Peyer's patch (tissue), 4 donors: ENCODE measurements around the gene CYP1B1. TPM values are rescaled to one million over a fixed set of nuclear protein-coding genes. Genes with fewer than 3 reads are reported as not detected.

Experiments
- DNase-seq, 3 donors: peaks; one replicate each; pipeline ENCODE4 v3.0.0-alpha.2; 2017 to 2019
- H3K27ac ChIP-seq, 4 donors: fragments of 200-600 bp; sonication (generic); one replicate each; pipeline ENCODE4 v1.5.1; 2016 to 2019
- H3K27me3 ChIP-seq, 2 donors: fragments of 200-600 bp; sonication (generic); one replicate each; pipeline ENCODE4 v1.5.1; 2019
- H3K36me3 ChIP-seq, 3 donors: fragments of 200-600 bp; sonication (generic); one replicate each; pipeline ENCODE4 v1.5.1; 2016 to 2019
- H3K4me1 ChIP-seq, 4 donors: fragments of 200-600 bp; sonication (generic); one replicate each; pipeline ENCODE4 v1.5.1; 2016 to 2019
- H3K4me3 ChIP-seq, 4 donors: fragments of 200-600 bp; sonication (generic); 1 replicate in 3 of 4; 2 replicates in 1 of 4; pipeline ENCODE4 v1.5.1; 2016 to 2019; ENCODE audit warnings: mild to moderate bottlenecking in 1 of 4
- H3K9me3 ChIP-seq, 4 donors: fragments of 200-600 bp; sonication (generic); one replicate each; pipeline ENCODE4 v1.5.1; 2016 to 2019; ENCODE audit warnings: mild to moderate bottlenecking in 1 of 4
- CTCF ChIP-seq, 6 experiments: fragments of 450-650 bp in 4 of 6; fragments of 200-600 bp in 2 of 6; sonication (generic) in 1 of 6; IDR thresholded peaks; one replicate each; pipeline ENCODE4 v1.5.1; 2017 to 2019; ENCODE audit warnings: antibody characterized with exemption in 6 of 6, mild to moderate bottlenecking in 3 of 6, moderate library complexity in 1 of 6
- POLR2A ChIP-seq, 2 donors: fragments of 450-650 bp; IDR thresholded peaks; one replicate each; pipeline ENCODE4 v1.5.1; 2017; ENCODE audit warnings: antibody characterized with exemption in 2 of 2, mild to moderate bottlenecking in 2 of 2, moderate library complexity in 2 of 2
- total RNA-seq, 4 donors: library from RNA; depleted of rRNA; stranded (reverse); fragments of >200 nt; gene quantifications; one replicate each; pipeline ENCODE4 v1.1.0, GENCODE V29; 2016

CYP1B1 gene
- total RNA-seq, 4 donors from 2014 or later: 4.9 to 16.5 (median 12.8) TPM

- Histone ChIP-seq H3K27ac (no peak overlapping the region), H3K4me3 (no peak overlapping the region), H3K9me3 (no peaks in the 10 kb centered on the region), H3K4me1 (no peaks in the 10 kb centered on the region), H3K27me3 (no peaks in the 10 kb centered on the region), H3K36me3 (no peaks in the 10 kb centered on the region)
- no peak for DNase-seq
- TF ChIP-seq POLR2A (IDR thresholded peaks at IDR 0.05): no peak
- TF ChIP-seq CTCF (IDR thresholded peaks at IDR 0.05): no peak
These were observed 44.9 kb upstream of the CYP1B1 start for GRCh38 chr2:38120829-38121228.

GRCh38 chr2:38120264-38120592, 44.3 kb upstream of the CYP1B1 start:
- Histone ChIP-seq H3K36me3 (no peaks in the 10 kb centered on the region), H3K27me3 (no peaks in the 10 kb centered on the region), H3K4me1 (no peaks in the 10 kb centered on the region), H3K27ac (no peak overlapping the region), H3K4me3 (no peak overlapping the region), H3K9me3 (no peaks in the 10 kb centered on the region)
- no peak for DNase-seq
- no peak for TF ChIP-seq CTCF (IDR thresholded peaks at IDR 0.05)
- no peak for TF ChIP-seq POLR2A (IDR thresholded peaks at IDR 0.05)

GRCh38 chr2:38116762-38117161, 40.8 kb upstream of the CYP1B1 start:
- no peak overlapping the region for H3K27ac ChIP-seq
- H3K9me3 ChIP-seq: no peaks in the 10 kb centered on the region
- DNase-seq: no peak
- no peaks in the 10 kb centered on the region for H3K27me3 ChIP-seq
- H3K4me1 ChIP-seq: no peaks in the 10 kb centered on the region
- TF ChIP-seq CTCF (IDR thresholded peaks at IDR 0.05) (no peak), POLR2A (IDR thresholded peaks at IDR 0.05) (no peak)
- H3K36me3 ChIP-seq: no peaks in the 10 kb centered on the region
- no peak overlapping the region for H3K4me3 ChIP-seq

GRCh38 chr2:38115216-38116032, 39.5 kb upstream of the CYP1B1 start:
- peak; percentile 40 to 92 (median 84) for TF ChIP-seq CTCF (IDR thresholded peaks at IDR 0.05)
- TF ChIP-seq POLR2A (IDR thresholded peaks at IDR 0.05): no peak
- Histone ChIP-seq H3K27me3 (no peaks in the 10 kb centered on the region), H3K4me3 (no peak overlapping the region), H3K9me3 (no peaks in the 10 kb centered on the region), H3K36me3 (no peaks in the 10 kb centered on the region), H3K27ac (no peak overlapping the region), H3K4me1 (no peaks in the 10 kb centered on the region)
- DNase-seq: peak; percentile 75 to 89 (median 77)

GRCh38 chr2:38113981-38114708, 38.2 kb upstream of the CYP1B1 start:
- Histone ChIP-seq H3K4me1 (no peaks in the 10 kb centered on the region), H3K9me3 (no peaks in the 10 kb centered on the region), H3K27ac (no peak overlapping the region), H3K27me3 (no peaks in the 10 kb centered on the region), H3K36me3 (no peaks in the 10 kb centered on the region), H3K4me3 (no peak overlapping the region)
- TF ChIP-seq CTCF (IDR thresholded peaks at IDR 0.05) (no peak), POLR2A (IDR thresholded peaks at IDR 0.05) (no peak)
- DNase-seq: no peak
